HEK293 (cell line): ENCODE measurements around the gene CDS1.

Experiments used
- GFI1B ChIP-seq: fragments of 450-650 bp; formaldehyde crosslinking; IDR thresholded peaks from 2 replicates; pipeline ENCODE4 v1.5.1; 2016; ENCODE audit warnings: missing biosample characterization, missing genetic modification characterization
- YY1 ChIP-seq: fragments of 450-650 bp; formaldehyde crosslinking; IDR thresholded peaks from 2 replicates; pipeline ENCODE4 v1.5.1; 2018; ENCODE audit warnings: missing biosample characterization, missing genetic modification characterization
- ZFP3 ChIP-seq: fragments of 450-650 bp; formaldehyde crosslinking; IDR thresholded peaks from 2 replicates; pipeline ENCODE4 v1.5.1; 2016; ENCODE audit warnings: low read depth, missing biosample characterization, missing genetic modification characterization
- ZNF274 ChIP-seq, 2 experiments: fragments of 200-500 bp in 1 of 2; fragments of 450-650 bp in 1 of 2; sonication (Bioruptor generic) in 1 of 2; formaldehyde crosslinking in 1 of 2; IDR thresholded peaks; 2 replicates each; pipeline versions ENCODE4 v1.5.1 to v1.6.1; 2014 to 2016; ENCODE audit warnings: borderline replicate concordance in 1 of 2, inconsistent platforms in 1 of 2, low read length in 1 of 2, missing biosample characterization in 1 of 2, missing genetic modification characterization in 1 of 2
- ZNF324 ChIP-seq: fragments of 450-650 bp; formaldehyde crosslinking; IDR thresholded peaks from 2 replicates; pipeline ENCODE4 v1.5.1; 2016; ENCODE audit warnings: missing biosample characterization, missing genetic modification characterization
- ZNF701 ChIP-seq: fragments of 450-650 bp; formaldehyde crosslinking; IDR thresholded peaks from 2 replicates; pipeline ENCODE4 v1.5.1; 2016; ENCODE audit warnings: missing biosample characterization, missing genetic modification characterization
- ZNF707 ChIP-seq: fragments of 450-650 bp; formaldehyde crosslinking; IDR thresholded peaks from 2 replicates; pipeline ENCODE4 v1.5.1; 2016; ENCODE audit warnings: missing biosample characterization, missing genetic modification characterization
- ZNF768 ChIP-seq: fragments of 450-650 bp; formaldehyde crosslinking; IDR thresholded peaks from 2 replicates; pipeline ENCODE4 v1.5.1; 2018; ENCODE audit warnings: missing biosample characterization, mild to moderate bottlenecking, missing genetic modification characterization
- TF ChIP-seq, protein P1 (sequence below): fragments of 450-650 bp; formaldehyde crosslinking; IDR thresholded peaks from 2 replicates; pipeline ENCODE4 v1.5.1; 2017; ENCODE audit warnings: missing biosample characterization, missing genetic modification characterization
- TF ChIP-seq, protein P2 (sequence below): fragments of 450-650 bp; formaldehyde crosslinking; IDR thresholded peaks from 2 replicates; pipeline ENCODE4 v1.5.1; 2016; ENCODE audit warnings: missing biosample characterization, missing genetic modification characterization
- TF ChIP-seq, protein P3 (sequence below): fragments of 450-650 bp; formaldehyde crosslinking; IDR thresholded peaks from 2 replicates; pipeline ENCODE4 v1.5.1; 2016; ENCODE audit warnings: missing biosample characterization, missing genetic modification characterization
- TF ChIP-seq, protein P4 (sequence below): fragments of 450-650 bp; formaldehyde crosslinking; IDR thresholded peaks from 2 replicates; pipeline ENCODE4 v1.5.1; 2016; ENCODE audit warnings: missing biosample characterization, missing genetic modification characterization
- TF ChIP-seq, protein P5 (sequence below): fragments of 450-650 bp; formaldehyde crosslinking; IDR thresholded peaks from 2 replicates; pipeline ENCODE4 v1.5.1; 2016; ENCODE audit warnings: missing biosample characterization, missing genetic modification characterization

DNA sequence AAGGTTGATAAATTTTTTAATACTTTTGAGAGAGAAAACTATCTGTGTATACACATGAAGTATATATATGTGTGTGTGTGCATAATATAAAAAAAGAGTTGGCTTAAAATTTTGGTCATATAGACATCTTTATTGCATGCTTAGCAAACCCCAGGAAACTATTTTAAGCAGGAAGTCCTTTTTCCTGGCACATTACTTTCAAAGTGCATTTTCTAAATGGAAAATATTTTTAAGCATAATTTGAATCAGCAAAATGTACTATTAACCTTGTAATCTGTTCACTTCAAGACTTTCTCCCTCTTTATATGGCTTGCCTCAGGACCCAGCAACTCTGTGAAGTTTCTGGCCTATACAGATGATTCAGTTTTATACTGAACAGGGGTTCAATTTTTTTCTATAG, 106.3 kb downstream of the CDS1 start:
- TF ChIP-seq GFI1B (tag by site-specific recombination) (no peak), ZNF707 (tag by site-specific recombination) (no peak), ZNF768 (no peak), ZNF701 (no peak), ZNF274 (IDR thresholded peaks at IDR 0.05; ENCODE audit: low read length) (no peak), ZNF274 (tag by site-specific recombination; IDR thresholded peaks at IDR 0.05; ENCODE audit: borderline replicate concordance) (no peak), YY1 (tag by site-specific recombination) (no peak), ZFP3 (tag by site-specific recombination) (no peak), ZNF324 (tag by site-specific recombination) (no peak)
- TF ChIP-seq, protein P1, sequence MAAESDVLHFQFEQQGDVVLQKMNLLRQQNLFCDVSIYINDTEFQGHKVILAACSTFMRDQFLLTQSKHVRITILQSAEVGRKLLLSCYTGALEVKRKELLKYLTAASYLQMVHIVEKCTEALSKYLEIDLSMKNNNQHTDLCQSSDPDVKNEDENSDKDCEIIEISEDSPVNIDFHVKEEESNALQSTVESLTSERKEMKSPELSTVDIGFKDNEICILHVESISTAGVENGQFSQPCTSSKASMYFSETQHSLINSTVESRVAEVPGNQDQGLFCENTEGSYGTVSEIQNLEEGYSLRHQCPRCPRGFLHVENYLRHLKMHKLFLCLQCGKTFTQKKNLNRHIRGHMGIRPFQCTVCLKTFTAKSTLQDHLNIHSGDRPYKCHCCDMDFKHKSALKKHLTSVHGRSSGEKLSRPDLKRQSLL, result no peak
- TF ChIP-seq, protein P2, sequence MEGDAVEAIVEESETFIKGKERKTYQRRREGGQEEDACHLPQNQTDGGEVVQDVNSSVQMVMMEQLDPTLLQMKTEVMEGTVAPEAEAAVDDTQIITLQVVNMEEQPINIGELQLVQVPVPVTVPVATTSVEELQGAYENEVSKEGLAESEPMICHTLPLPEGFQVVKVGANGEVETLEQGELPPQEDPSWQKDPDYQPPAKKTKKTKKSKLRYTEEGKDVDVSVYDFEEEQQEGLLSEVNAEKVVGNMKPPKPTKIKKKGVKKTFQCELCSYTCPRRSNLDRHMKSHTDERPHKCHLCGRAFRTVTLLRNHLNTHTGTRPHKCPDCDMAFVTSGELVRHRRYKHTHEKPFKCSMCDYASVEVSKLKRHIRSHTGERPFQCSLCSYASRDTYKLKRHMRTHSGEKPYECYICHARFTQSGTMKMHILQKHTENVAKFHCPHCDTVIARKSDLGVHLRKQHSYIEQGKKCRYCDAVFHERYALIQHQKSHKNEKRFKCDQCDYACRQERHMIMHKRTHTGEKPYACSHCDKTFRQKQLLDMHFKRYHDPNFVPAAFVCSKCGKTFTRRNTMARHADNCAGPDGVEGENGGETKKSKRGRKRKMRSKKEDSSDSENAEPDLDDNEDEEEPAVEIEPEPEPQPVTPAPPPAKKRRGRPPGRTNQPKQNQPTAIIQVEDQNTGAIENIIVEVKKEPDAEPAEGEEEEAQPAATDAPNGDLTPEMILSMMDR, result no peak
- TF ChIP-seq, protein P3, sequence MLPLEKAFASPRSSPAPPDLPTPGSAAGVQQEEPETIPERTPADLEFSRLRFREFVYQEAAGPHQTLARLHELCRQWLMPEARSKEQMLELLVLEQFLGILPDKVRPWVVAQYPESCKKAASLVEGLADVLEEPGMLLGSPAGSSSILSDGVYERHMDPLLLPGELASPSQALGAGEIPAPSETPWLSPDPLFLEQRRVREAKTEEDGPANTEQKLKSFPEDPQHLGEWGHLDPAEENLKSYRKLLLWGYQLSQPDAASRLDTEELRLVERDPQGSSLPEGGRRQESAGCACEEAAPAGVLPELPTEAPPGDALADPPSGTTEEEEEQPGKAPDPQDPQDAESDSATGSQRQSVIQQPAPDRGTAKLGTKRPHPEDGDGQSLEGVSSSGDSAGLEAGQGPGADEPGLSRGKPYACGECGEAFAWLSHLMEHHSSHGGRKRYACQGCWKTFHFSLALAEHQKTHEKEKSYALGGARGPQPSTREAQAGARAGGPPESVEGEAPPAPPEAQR (tag by site-specific recombination), result no peak
- TF ChIP-seq, protein P4, sequence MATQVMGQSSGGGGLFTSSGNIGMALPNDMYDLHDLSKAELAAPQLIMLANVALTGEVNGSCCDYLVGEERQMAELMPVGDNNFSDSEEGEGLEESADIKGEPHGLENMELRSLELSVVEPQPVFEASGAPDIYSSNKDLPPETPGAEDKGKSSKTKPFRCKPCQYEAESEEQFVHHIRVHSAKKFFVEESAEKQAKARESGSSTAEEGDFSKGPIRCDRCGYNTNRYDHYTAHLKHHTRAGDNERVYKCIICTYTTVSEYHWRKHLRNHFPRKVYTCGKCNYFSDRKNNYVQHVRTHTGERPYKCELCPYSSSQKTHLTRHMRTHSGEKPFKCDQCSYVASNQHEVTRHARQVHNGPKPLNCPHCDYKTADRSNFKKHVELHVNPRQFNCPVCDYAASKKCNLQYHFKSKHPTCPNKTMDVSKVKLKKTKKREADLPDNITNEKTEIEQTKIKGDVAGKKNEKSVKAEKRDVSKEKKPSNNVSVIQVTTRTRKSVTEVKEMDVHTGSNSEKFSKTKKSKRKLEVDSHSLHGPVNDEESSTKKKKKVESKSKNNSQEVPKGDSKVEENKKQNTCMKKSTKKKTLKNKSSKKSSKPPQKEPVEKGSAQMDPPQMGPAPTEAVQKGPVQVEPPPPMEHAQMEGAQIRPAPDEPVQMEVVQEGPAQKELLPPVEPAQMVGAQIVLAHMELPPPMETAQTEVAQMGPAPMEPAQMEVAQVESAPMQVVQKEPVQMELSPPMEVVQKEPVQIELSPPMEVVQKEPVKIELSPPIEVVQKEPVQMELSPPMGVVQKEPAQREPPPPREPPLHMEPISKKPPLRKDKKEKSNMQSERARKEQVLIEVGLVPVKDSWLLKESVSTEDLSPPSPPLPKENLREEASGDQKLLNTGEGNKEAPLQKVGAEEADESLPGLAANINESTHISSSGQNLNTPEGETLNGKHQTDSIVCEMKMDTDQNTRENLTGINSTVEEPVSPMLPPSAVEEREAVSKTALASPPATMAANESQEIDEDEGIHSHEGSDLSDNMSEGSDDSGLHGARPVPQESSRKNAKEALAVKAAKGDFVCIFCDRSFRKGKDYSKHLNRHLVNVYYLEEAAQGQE, result no peak
- TF ChIP-seq, protein P5, sequence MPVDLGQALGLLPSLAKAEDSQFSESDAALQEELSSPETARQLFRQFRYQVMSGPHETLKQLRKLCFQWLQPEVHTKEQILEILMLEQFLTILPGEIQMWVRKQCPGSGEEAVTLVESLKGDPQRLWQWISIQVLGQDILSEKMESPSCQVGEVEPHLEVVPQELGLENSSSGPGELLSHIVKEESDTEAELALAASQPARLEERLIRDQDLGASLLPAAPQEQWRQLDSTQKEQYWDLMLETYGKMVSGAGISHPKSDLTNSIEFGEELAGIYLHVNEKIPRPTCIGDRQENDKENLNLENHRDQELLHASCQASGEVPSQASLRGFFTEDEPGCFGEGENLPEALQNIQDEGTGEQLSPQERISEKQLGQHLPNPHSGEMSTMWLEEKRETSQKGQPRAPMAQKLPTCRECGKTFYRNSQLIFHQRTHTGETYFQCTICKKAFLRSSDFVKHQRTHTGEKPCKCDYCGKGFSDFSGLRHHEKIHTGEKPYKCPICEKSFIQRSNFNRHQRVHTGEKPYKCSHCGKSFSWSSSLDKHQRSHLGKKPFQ, result no peak
